Measurements from ENCODE around the gene TMEM63C. TPM values are rescaled to one million over a fixed set of nuclear protein-coding genes. Genes with fewer than 3 reads are reported as not detected.

The TMEM63C gene
- total RNA-seq, 1 donor from 2014 or later: 1.9 TPM

GRCh38 chr14:77253333-77254190 lies 72.0 kb downstream of the TMEM63C start:
- no peak for DNase-seq (ENCODE audit: low read depth)

DNA sequence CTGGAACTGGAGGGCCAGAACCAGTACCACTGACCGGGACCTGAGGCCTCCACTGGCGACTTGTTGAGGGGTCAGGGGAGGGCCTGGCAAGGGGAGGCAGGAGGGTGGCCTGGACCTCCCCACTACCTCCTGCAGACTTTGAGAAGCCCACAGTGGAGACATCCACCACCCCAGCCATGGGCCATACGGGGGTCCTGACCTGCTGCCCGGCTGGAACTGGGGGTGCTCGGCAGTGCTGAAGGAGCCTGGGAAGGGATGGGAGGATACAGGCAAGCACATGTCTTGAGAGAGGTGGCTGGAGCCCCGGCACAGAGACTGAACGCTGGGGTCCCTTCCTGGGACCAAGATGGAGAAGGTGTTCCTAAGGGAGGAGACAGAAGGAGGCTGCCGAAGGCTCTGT lies 75.1 kb downstream of the TMEM63C start:
- DNase-seq (ENCODE audit: low read depth): no peak

DNA sequence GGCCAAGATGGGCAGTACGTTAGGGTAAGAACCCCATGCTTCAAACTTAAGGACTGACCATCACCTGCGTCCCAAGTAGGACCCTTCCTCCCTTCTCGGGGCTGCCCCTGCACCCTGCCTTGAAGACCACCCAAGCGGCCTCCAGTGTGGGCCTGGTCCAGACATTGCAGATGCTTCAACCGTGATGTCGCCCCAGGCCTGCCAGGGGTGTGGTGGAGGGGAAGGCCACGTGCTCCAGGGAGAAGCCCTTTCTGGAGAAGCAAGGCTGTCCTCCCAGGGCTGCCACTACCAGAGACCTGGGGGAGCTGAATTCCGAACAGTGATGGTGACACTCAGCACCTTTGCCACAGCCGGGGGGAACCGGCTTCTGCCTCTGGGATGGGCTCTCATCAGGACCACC lies 76.1 kb downstream of the TMEM63C start:
- no peak for DNase-seq (ENCODE audit: low read depth)

GRCh38 chr14:77258566-77258965 lies 77.0 kb downstream of the TMEM63C start:
- DNase-seq (ENCODE audit: low read depth): no peak

DNA sequence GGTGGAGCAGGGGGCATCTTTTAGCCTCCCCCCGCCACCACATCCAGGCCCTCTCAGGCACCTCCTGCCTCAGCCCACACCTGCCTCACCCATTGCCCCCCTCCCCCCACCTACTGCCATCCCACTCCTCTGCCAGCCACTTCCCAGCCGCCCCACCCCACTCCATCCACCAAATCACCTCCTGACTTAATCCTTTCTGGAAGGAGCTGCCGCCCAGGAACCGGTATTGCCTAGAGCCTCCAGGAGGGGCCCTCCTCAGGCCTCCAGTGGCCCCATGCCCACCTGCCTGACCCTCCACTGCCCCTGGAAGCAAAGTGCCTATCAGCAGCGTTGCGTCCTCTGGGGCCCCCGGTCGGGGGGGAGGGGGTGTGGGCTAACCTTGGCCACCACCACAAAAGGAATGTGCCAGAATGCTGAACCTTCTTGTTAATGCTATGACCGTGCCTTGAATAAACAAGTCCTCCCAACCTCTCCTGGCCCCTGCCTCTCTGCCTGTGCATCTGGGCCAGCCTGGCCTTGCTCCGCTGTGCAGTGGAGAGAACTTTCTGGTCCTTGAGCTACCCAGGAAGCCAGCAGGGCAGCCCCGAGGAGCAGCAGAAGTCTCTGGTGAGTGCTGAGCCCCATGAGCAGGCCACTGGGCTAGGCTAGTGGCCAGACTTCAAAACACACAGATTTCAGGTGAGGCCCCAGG lies 77.6 kb downstream of the TMEM63C start:
- no peak for DNase-seq (ENCODE audit: low read depth)

DNA sequence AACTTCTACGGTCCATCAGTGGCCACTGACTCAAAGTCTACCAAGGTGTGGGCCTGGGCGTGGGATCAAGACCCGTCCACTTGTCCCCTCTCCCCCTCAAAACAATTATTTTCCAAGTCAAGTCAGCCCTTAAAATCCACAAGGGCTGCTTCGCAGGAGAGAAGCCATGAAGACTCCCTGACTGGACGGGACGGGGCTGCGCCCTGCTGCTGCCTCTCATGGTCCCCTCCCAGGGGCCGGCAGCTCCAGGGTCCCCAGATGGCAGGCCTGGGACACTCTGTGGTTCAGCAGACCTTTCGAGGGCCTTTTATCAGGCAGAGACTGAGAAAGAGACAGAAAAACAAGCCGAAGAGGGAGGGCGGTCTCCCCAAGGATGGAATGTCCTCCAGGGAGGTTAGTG lies 78.6 kb downstream of the TMEM63C start:
- DNase-seq (ENCODE audit: low read depth): no peak

DNA sequence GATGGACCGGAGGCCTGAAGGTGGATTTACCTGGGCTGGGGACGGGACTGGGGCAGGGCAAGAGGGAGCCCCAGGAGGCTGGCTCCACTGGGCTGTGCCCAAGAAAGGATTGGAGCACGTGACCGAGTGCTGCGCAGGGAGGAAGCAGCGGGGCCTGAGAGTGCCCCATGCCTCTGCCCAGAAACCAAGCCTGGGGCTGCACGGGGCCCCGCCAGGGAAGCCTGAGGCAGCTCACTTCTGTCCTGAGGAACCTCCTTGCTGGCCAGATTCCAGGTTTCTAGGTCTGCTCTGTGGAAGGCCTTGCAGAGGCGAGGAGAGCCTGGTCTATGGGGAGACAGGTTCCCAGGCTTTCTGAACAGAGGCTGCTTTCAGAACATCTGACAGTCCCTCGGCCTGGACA lies 79.0 kb downstream of the TMEM63C start:
- DNase-seq (ENCODE audit: low read depth): no peak

- DNase-seq (ENCODE audit: low read depth): no peak
Measured at GRCh38 chr14:77264466-77265186, 83.0 kb downstream of the TMEM63C start.

- no peak for DNase-seq (ENCODE audit: low read depth)
Measured at GRCh38 chr14:77265187-77265515, 83.6 kb downstream of the TMEM63C start.

- no peak for DNase-seq (ENCODE audit: low read depth)
Measured at GRCh38 chr14:77265561-77266335, 84.2 kb downstream of the TMEM63C start.

- no peak for DNase-seq (ENCODE audit: low read depth)
Measured at GRCh38 chr14:77266336-77266735, 84.7 kb downstream of the TMEM63C start.

- DNase-seq (ENCODE audit: low read depth): no peak
Measured at GRCh38 chr14:77267937-77268699, 86.5 kb downstream of the TMEM63C start.

DNA sequence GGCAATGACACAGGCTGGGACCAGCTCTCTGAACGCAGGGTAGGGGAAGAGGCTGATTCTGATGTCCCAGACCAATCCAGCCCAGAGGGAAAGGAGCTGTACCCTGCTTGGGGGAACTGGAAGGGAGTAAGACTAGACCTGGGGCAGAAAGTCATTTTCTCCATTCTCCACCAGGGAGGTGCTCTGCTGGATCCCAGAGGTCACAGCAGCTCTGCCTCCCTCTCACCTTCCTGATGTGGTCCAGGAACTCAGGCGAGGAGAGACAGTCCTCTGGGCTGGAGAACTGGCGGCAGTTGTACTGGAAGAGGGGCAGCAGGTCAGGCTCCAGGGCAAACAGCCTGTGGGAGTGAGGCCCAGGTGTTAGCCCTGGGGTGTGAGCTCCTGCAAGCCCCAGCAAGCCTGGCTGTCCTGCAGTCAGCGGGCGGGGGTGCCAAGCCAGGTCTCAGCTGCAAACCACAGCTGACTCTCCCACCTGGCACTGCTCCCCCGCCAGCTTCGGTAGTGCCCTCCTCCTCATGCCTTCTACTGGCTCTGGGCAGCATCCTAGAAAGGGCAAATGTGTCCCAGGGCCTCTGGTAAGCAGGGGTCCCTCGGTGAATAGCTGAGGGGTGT lies 87.5 kb downstream of the TMEM63C start:
- DNase-seq (ENCODE audit: low read depth): no peak

GRCh38 chr14:77270361-77271112 lies 88.9 kb downstream of the TMEM63C start:
- DNase-seq (ENCODE audit: low read depth): no peak

GRCh38 chr14:77271113-77271710 lies 89.6 kb downstream of the TMEM63C start, which contains the start of gene NGB:
TSS of gene NGB (minus strand) at chr14:77271206. CDS start at chr14:77270937, 269 bp downstream.
- DNase-seq (ENCODE audit: low read depth): no peak

- no peak for DNase-seq (ENCODE audit: low read depth)
Measured at GRCh38 chr14:77272261-77272660, 90.7 kb downstream of the TMEM63C start.

GRCh38 chr14:77273796-77274195 lies 92.2 kb downstream of the TMEM63C start:
- no peak for DNase-seq (ENCODE audit: low read depth)

DNA sequence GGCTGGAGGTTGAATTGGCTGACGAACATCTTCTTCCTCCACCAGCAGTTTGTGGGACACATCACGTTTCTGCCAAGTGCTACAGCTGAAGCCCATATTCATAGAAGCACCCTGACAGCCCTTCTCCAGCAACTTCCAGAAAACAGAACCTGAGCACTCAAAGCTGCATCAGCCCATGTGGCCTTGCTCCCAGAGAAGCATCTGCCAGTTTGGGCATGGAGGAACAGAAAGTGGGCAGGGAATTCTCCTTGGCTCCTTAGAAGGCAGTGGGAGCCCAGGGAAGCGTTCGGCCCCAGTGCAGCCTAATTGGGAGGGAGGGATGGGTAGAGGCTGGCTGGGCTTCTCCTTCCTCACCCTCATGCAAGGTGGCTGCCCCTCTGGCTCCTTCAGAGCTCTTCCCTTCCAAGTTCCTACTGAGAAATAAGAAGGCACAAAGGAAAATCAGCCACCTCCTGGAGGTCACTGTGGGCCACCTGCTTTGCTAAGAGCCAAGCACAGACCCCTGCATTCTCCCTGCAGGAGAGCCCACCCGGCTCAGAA lies 93.5 kb downstream of the TMEM63C start:
- DNase-seq (ENCODE audit: low read depth): no peak

GRCh38 chr14:77275601-77276017 lies 94.0 kb downstream of the TMEM63C start:
- no peak for DNase-seq (ENCODE audit: low read depth)
